OCI-LY3 (cell line): ENCODE measurements around the gene ERC2.

Experiments
- EZH2phosphoT487 ChIP-seq: fragments of 200-600 bp; shearing (Covaris generic); IDR thresholded peaks from 2 replicates; pipeline ENCODE4 v1.6.1; 2018; ENCODE audit warnings: antibody characterized with exemption, mixed run types, low read depth
- TF ChIP-seq, protein P1 (sequence below): fragments of 200-600, 300-600 bp; sonication (generic); IDR thresholded peaks from 2 replicates; pipeline ENCODE4 v1.5.1; 2014; ENCODE audit warnings: antibody characterized with exemption, low read length, low read depth

DNA sequence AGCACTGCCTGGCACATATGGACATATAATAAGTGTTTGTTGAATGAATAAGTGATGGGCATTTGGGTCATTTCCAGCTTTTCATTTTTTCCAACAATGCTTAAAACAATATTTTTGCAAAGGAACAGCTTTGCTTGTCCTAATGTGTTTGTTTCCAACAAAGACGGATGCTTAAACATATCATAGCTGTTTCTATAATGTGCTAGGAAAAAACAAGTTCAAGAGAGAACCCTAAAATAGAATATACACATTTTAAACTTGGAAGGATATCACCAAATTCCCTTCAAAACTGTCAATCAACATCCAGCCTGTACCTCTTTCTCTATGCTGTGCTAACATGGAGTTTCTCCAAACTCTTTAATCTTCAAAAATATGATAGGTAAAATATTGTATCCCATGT is 756.6 kb downstream of the ERC2 start:
- TF ChIP-seq, protein P1, sequence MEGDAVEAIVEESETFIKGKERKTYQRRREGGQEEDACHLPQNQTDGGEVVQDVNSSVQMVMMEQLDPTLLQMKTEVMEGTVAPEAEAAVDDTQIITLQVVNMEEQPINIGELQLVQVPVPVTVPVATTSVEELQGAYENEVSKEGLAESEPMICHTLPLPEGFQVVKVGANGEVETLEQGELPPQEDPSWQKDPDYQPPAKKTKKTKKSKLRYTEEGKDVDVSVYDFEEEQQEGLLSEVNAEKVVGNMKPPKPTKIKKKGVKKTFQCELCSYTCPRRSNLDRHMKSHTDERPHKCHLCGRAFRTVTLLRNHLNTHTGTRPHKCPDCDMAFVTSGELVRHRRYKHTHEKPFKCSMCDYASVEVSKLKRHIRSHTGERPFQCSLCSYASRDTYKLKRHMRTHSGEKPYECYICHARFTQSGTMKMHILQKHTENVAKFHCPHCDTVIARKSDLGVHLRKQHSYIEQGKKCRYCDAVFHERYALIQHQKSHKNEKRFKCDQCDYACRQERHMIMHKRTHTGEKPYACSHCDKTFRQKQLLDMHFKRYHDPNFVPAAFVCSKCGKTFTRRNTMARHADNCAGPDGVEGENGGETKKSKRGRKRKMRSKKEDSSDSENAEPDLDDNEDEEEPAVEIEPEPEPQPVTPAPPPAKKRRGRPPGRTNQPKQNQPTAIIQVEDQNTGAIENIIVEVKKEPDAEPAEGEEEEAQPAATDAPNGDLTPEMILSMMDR: no peak
- no peak for TF ChIP-seq EZH2phosphoT487
